HL-60 (cell line): Measurements from ENCODE around the gene FAM222B.
A peak's percentile ranks its signal among the peaks of the same experiment; 100 is the strongest.

Experiments used
- DNase-seq, 2 experiments: peaks; one replicate each; pipeline ENCODE4 v3.0.0-alpha.2; 2010 to 2020; ENCODE audit warnings: low read depth in 1 of 2, low spot score in 1 of 2
- H3K27ac ChIP-seq: fragments of 250-450 bp; sonication (Bioruptor Pico); replicated peaks from 2 replicates; pipeline ENCODE4 v1.5.1; 2020; ENCODE audit warnings: mild to moderate bottlenecking, moderate library complexity
- H3K27me3 ChIP-seq: fragments of 250-450 bp; sonication (Bioruptor Pico); 2 replicates; pipeline ENCODE4 v1.5.1; 2021; ENCODE audit warnings: mild to moderate bottlenecking, moderate library complexity; ENCODE audit not compliant: insufficient read depth, poor library complexity, severe bottlenecking
- H3K4me3 ChIP-seq: replicated peaks from 2 replicates; pipeline ENCODE4 v1.5.1; 2011; ENCODE audit warnings: mild to moderate bottlenecking, control low read depth, low read length; ENCODE audit not compliant: insufficient read depth
- CTCF ChIP-seq: IDR thresholded peaks from one replicate; pipeline ENCODE4 v1.5.1; 2011; ENCODE audit warnings: low read length, control low read depth, inconsistent platforms; ENCODE audit not compliant: insufficient read depth
- GABPA ChIP-seq: IDR thresholded peaks from 2 replicates; pipeline ENCODE4 v1.6.1; 2012; ENCODE audit warnings: low read depth
- POLR2AphosphoS5 ChIP-seq: IDR thresholded peaks from 2 replicates; pipeline ENCODE4 v1.6.1; 2012; ENCODE audit warnings: low read depth
- REST ChIP-seq: IDR thresholded peaks from 2 replicates; pipeline ENCODE4 v1.6.1; 2012; ENCODE audit warnings: low read depth; ENCODE audit not compliant: insufficient replicate concordance
- SPI1 ChIP-seq: IDR thresholded peaks from 2 replicates; pipeline ENCODE4 v1.6.1; 2012; ENCODE audit warnings: low read depth, mild to moderate bottlenecking, borderline replicate concordance
- long read RNA-seq: library from polyadenylated mRNA; unstranded; transcript quantifications from one replicate; pipeline ENCODE4 v2.0.0, GENCODE V29; 2020

FAM222B gene
- long read RNA-seq, full-length matches to known transcripts = 8 of 8 reads
- long read RNA-seq, partial matches to known transcripts = 0 of 8 reads
- long read RNA-seq, other reads (novel, unspliced or antisense) = 0 of 8 reads

DNA sequence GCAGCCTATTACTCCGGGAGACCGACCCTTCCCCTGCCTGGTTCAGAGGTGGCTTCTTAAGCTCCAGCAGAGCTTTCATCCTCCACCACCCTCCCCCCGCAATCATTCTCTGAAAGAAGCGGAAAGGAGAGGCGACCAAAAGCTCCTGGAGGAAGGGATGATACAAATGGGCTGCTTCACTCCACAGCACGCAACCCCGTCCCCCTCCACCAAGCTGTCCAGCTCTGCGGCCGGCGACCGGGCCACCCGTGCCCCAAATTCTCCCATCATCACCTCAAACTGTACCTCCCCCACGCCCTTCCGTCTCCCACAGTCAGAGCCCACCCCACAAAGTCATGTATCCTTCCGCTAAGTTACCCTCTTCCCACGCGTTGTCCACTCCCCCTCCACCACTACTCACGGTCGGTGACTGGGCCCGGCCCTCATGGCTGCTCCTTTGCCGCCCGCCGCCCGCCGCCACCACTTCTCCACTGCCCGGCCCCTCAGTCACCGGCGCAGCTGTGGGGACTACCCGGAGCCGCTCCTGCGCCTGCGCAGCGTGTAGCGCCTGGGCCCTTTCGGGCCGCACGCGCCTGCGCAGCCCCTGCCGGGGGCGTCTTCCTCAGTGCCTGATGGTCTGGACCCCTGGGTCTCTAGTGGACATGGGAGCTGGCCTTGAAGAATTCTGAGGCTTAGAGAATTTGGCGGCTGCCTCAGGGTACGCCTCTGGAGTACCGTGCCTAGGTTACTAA, at the start of gene FAM222B:
Gene FAM222B, minus strand, starts transcription at position 509 of the 731 bp plus-strand sequence. CDS start 76,123 bp downstream, outside the sequence.
- H3K4me3 ChIP-seq = peak within 1 kb of the TSS; percentile 99
- TF ChIP-seq POLR2AphosphoS5 (peak; percentile 70), SPI1 (peak; percentile 26; the same call in 1 of the 2 replicates), REST (no peak)
- no peaks in the 10 kb centered on the region for H3K27me3 ChIP-seq
- H3K27ac ChIP-seq = peak within 1 kb of the TSS; percentile 63
- DNase-seq = peak; percentile 70 to 84

- DNase-seq = no peak
- H3K27ac ChIP-seq = no peak overlapping the region
- TF ChIP-seq GABPA = no peak
- no peak for TF ChIP-seq SPI1
- TF ChIP-seq POLR2AphosphoS5 = no peak
- no peak for TF ChIP-seq REST
- TF ChIP-seq CTCF = no peak
- H3K4me3 ChIP-seq = no peak overlapping the region
- H3K27me3 ChIP-seq = no peaks in the 10 kb centered on the region
Measured at GRCh38 chr17:28892024-28892423, 49.4 kb upstream of the FAM222B start.

GRCh38 chr17:28891201-28891600, 48.6 kb upstream of the FAM222B start:
- no peak overlapping the region for H3K27ac ChIP-seq
- no peak for TF ChIP-seq REST
- TF ChIP-seq CTCF = no peak
- no peak for TF ChIP-seq SPI1
- TF ChIP-seq GABPA = no peak
- no peak for TF ChIP-seq POLR2AphosphoS5
- DNase-seq = no peak
- no peaks in the 10 kb centered on the region for H3K27me3 ChIP-seq
- H3K4me3 ChIP-seq = no peak overlapping the region
